Liver (tissue), 9 donors: ENCODE data around the gene THAP2. TPM values are rescaled to one million over a fixed set of nuclear protein-coding genes. Genes with fewer than 3 reads are reported as not detected.

Source experiments
- DNase-seq: peaks from one replicate; pipeline ENCODE4 v3.0.0-alpha.2; 2017; ENCODE audit warnings: low spot score
- H3K27ac ChIP-seq, 2 donors: one replicate each; pipeline ENCODE4 v1.7.0; 2013; ENCODE audit warnings: inconsistent platforms in 2 of 2, low read length in 2 of 2, control low read depth in 1 of 2, low read depth in 1 of 2, mild to moderate bottlenecking in 1 of 2
- H3K27me3 ChIP-seq, 4 donors: one replicate each; pipeline versions ENCODE4 v1.6.1 to v1.7.0; 2013; ENCODE audit warnings: low read length in 3 of 4, inconsistent platforms in 1 of 4, mild to moderate bottlenecking in 1 of 4, moderate library complexity in 1 of 4; ENCODE audit not compliant: control insufficient read depth in 4 of 4, insufficient read depth in 4 of 4
- H3K36me3 ChIP-seq, 4 donors: one replicate each; pipeline versions ENCODE4 v1.6.1 to v1.7.0; 2013; ENCODE audit warnings: low read length in 3 of 4, mild to moderate bottlenecking in 3 of 4, low read depth in 1 of 4, moderate library complexity in 1 of 4; ENCODE audit not compliant: control insufficient read depth in 4 of 4, insufficient read depth in 3 of 4
- H3K4me1 ChIP-seq, 4 donors: one replicate each; pipeline versions ENCODE4 v1.6.1 to v1.7.0; 2013; ENCODE audit warnings: low read length in 3 of 4, mild to moderate bottlenecking in 3 of 4, moderate library complexity in 1 of 4; ENCODE audit not compliant: control insufficient read depth in 4 of 4, insufficient read depth in 4 of 4
- H3K4me3 ChIP-seq, 3 donors: one replicate each; pipeline versions ENCODE4 v1.6.1 to v1.7.0; 2013; ENCODE audit warnings: low read length in 3 of 3, control low read depth in 1 of 3, low read depth in 1 of 3, mild to moderate bottlenecking in 1 of 3
- H3K9ac ChIP-seq, 2 donors: one replicate each; pipeline ENCODE4 v1.7.0; 2013; ENCODE audit warnings: low read length in 2 of 2, mild to moderate bottlenecking in 2 of 2, moderate library complexity in 2 of 2, control low read depth in 1 of 2, low read depth in 1 of 2
- H3K9me3 ChIP-seq, 4 donors: one replicate each; pipeline versions ENCODE4 v1.6.1 to v1.7.0; 2013; ENCODE audit warnings: low read length in 3 of 4; ENCODE audit not compliant: control insufficient read depth in 4 of 4
- EGR1 ChIP-seq, 2 donors: IDR thresholded peaks; 2 replicates each; pipeline ENCODE4 v1.6.1; 2016 to 2018; ENCODE audit warnings: antibody characterized with exemption in 2 of 2, low read depth in 2 of 2
- FOXA1 ChIP-seq: IDR thresholded peaks from 2 replicates; pipeline ENCODE4 v1.6.1; 2016; ENCODE audit warnings: antibody characterized with exemption
- FOXA2 ChIP-seq: IDR thresholded peaks from 2 replicates; pipeline ENCODE4 v1.6.1; 2016; ENCODE audit warnings: antibody characterized with exemption
- GABPA ChIP-seq, 2 donors: IDR thresholded peaks in 1 of 2; conservative IDR thresholded peaks in 1 of 2; 2 replicates each; pipeline ENCODE4 v1.6.1; 2016; ENCODE audit warnings: antibody characterized with exemption in 2 of 2, mild to moderate bottlenecking in 1 of 2, moderate library complexity in 1 of 2
- HNF4G ChIP-seq: IDR thresholded peaks from 2 replicates; pipeline ENCODE4 v1.6.1; 2016; ENCODE audit warnings: antibody characterized with exemption
- JUND ChIP-seq, 2 donors: IDR thresholded peaks; 2 replicates each; pipeline ENCODE4 v1.6.1; 2016; ENCODE audit warnings: antibody characterized with exemption in 2 of 2
- RAD21 ChIP-seq, 2 donors: IDR thresholded peaks; 2 replicates each; pipeline ENCODE4 v1.6.1; 2016; ENCODE audit warnings: antibody characterized with exemption in 2 of 2, mild to moderate bottlenecking in 2 of 2
- RXRA ChIP-seq, 2 donors: IDR thresholded peaks; 2 replicates each; pipeline ENCODE4 v1.6.1; 2017 to 2018; ENCODE audit warnings: antibody characterized with exemption in 2 of 2, mild to moderate bottlenecking in 1 of 2
- SP1 ChIP-seq: IDR thresholded peaks from 2 replicates; pipeline ENCODE4 v1.6.1; 2018; ENCODE audit warnings: antibody characterized with exemption, mild to moderate bottlenecking
- TAF1 ChIP-seq: conservative IDR thresholded peaks from 2 replicates; pipeline ENCODE4 v1.6.1; 2016; ENCODE audit warnings: antibody characterized with exemption, mild to moderate bottlenecking
- YY1 ChIP-seq: IDR thresholded peaks from 2 replicates; pipeline ENCODE4 v1.6.1; 2016; ENCODE audit warnings: antibody characterized with exemption, mild to moderate bottlenecking
- WGBS: extraction: QIAGEN DNeasy Blood & Tissue Kit; methylation state at CpG from one replicate; pipeline ENCODE4 v1.1.7; 2013; 5-methylcytosine and 5-hydroxymethylcytosine counted together
- polyA plus RNA-seq, 2 donors: library from polyadenylated mRNA; stranded (reverse) in 1 of 2; unstranded in 1 of 2; fragments of 200-250 nt in 1 of 2; fragments of >200 nt in 1 of 2; fragmentation: Nextera tagmentation in 1 of 2; extraction: Ambion mirVana in 1 of 2; gene quantifications; one replicate each; pipeline versions ENCODE4 v1.2.1 to v1.2.3, GENCODE V29; 2013 to 2015
- total RNA-seq, 2 donors: library from RNA; depleted of rRNA; stranded (reverse); fragments of >200 nt; gene quantifications; one replicate each; pipeline ENCODE4 v1.2.3, GENCODE V29; 2014
- TF ChIP-seq, protein P1 (sequence below): IDR thresholded peaks from 2 replicates; pipeline ENCODE4 v1.6.1; 2016; ENCODE audit warnings: antibody characterized with exemption, mild to moderate bottlenecking
- TF ChIP-seq, protein P2 (sequence below): IDR thresholded peaks from 2 replicates; pipeline ENCODE4 v1.6.1; 2016; ENCODE audit warnings: antibody characterized with exemption
- TF ChIP-seq, protein P3 (sequence below): fragments of 150-350 bp; IDR thresholded peaks from 2 replicates; pipeline ENCODE4 v1.5.1; 2017; ENCODE audit warnings: improper control_type of control experiment, low read depth, low read length; ENCODE audit not compliant: missing input control
- TF ChIP-seq, protein P4 (sequence below): IDR thresholded peaks from 2 replicates; pipeline ENCODE4 v1.6.1; 2016; ENCODE audit warnings: antibody characterized with exemption
- TF ChIP-seq, protein P5 (sequence below): IDR thresholded peaks from 2 replicates; pipeline ENCODE4 v1.6.1; 2016; ENCODE audit warnings: antibody characterized with exemption
- donor health status: healthy.
- donor health status: healthy.
- donor health status: healthy.
- donor health status: healthy.
- donor health status: healthy.

Gene THAP2
- total and polyA plus RNA-seq, 4 donors, result 0.82 to 2.5 (median 1.5) TPM

DNA sequence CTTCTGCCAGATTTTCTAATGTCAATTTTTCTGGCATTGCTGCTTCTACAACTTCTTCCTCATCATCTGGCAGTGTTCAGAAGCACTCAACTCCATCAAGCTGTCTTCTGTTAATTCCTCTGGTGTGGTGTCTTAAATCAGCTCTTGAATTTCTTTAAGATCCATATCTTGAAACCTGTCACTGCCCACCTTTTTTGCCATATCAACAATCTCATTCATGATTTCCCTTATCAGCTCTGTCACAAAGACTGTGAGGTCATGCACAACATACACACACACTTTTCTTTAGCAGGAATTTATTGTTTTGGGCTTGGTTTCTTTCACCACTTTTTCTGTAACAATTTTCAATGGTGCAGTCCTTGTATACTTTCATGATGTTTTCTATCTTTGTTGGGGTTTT lies 7.2 kb downstream of the THAP2 start:
- no peaks in the 10 kb centered on the region for H3K27me3 ChIP-seq
- no peak for DNase-seq
- no peak overlapping the region for H3K4me3 ChIP-seq
- no peak overlapping the region for H3K9ac ChIP-seq
- TF ChIP-seq RXRA (IDR thresholded peaks at IDR 0.05) (no peak), HNF4G (no peak), EGR1 (IDR thresholded peaks at IDR 0.05; ENCODE audit: low read depth in 2 of 2) (no peak), SP1 (no peak), RAD21 (IDR thresholded peaks at IDR 0.05) (no peak), JUND (IDR thresholded peaks at IDR 0.05) (no peak), FOXA2 (no peak), GABPA (IDR thresholded peaks at IDR 0.05 in 1 of 2, conservative IDR thresholded peaks at IDR 0.05 in 1 of 2) (no peak)
- TF ChIP-seq, protein P1, sequence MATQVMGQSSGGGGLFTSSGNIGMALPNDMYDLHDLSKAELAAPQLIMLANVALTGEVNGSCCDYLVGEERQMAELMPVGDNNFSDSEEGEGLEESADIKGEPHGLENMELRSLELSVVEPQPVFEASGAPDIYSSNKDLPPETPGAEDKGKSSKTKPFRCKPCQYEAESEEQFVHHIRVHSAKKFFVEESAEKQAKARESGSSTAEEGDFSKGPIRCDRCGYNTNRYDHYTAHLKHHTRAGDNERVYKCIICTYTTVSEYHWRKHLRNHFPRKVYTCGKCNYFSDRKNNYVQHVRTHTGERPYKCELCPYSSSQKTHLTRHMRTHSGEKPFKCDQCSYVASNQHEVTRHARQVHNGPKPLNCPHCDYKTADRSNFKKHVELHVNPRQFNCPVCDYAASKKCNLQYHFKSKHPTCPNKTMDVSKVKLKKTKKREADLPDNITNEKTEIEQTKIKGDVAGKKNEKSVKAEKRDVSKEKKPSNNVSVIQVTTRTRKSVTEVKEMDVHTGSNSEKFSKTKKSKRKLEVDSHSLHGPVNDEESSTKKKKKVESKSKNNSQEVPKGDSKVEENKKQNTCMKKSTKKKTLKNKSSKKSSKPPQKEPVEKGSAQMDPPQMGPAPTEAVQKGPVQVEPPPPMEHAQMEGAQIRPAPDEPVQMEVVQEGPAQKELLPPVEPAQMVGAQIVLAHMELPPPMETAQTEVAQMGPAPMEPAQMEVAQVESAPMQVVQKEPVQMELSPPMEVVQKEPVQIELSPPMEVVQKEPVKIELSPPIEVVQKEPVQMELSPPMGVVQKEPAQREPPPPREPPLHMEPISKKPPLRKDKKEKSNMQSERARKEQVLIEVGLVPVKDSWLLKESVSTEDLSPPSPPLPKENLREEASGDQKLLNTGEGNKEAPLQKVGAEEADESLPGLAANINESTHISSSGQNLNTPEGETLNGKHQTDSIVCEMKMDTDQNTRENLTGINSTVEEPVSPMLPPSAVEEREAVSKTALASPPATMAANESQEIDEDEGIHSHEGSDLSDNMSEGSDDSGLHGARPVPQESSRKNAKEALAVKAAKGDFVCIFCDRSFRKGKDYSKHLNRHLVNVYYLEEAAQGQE, result no peak
- TF ChIP-seq, protein P2, sequence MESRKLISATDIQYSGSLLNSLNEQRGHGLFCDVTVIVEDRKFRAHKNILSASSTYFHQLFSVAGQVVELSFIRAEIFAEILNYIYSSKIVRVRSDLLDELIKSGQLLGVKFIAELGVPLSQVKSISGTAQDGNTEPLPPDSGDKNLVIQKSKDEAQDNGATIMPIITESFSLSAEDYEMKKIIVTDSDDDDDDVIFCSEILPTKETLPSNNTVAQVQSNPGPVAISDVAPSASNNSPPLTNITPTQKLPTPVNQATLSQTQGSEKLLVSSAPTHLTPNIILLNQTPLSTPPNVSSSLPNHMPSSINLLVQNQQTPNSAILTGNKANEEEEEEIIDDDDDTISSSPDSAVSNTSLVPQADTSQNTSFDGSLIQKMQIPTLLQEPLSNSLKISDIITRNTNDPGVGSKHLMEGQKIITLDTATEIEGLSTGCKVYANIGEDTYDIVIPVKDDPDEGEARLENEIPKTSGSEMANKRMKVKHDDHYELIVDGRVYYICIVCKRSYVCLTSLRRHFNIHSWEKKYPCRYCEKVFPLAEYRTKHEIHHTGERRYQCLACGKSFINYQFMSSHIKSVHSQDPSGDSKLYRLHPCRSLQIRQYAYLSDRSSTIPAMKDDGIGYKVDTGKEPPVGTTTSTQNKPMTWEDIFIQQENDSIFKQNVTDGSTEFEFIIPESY, result no peak
- TF ChIP-seq, protein P3, sequence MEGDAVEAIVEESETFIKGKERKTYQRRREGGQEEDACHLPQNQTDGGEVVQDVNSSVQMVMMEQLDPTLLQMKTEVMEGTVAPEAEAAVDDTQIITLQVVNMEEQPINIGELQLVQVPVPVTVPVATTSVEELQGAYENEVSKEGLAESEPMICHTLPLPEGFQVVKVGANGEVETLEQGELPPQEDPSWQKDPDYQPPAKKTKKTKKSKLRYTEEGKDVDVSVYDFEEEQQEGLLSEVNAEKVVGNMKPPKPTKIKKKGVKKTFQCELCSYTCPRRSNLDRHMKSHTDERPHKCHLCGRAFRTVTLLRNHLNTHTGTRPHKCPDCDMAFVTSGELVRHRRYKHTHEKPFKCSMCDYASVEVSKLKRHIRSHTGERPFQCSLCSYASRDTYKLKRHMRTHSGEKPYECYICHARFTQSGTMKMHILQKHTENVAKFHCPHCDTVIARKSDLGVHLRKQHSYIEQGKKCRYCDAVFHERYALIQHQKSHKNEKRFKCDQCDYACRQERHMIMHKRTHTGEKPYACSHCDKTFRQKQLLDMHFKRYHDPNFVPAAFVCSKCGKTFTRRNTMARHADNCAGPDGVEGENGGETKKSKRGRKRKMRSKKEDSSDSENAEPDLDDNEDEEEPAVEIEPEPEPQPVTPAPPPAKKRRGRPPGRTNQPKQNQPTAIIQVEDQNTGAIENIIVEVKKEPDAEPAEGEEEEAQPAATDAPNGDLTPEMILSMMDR, result no peak
- H3K4me1 ChIP-seq, result no peaks in the 10 kb centered on the region
- no peaks in the 10 kb centered on the region for H3K9me3 ChIP-seq
- no peak overlapping the region for H3K27ac ChIP-seq
- H3K36me3 ChIP-seq, result no peaks in the 10 kb centered on the region

DNA sequence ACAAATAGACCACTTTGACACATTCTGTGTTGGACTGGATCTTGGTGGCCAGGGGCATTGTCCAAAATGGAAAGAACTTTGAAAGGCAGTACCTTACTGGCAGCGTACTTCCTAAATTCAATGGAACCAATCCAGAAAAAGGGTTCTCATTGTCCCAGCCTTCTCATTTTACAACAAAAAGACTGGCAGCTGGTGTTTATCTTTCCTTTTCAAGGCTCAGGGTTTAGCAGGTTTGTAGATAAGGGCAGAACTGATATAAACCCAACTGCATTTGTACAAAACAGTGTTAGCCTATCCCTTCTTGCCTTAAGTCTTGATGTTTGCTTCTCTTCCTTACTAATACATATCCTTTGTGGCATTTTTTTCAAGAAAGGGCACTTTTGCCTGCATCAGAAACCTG lies 7.7 kb downstream of the THAP2 start:
- 74% methylated on average over 1 of the region's 1 CpG for WGBS
- Histone ChIP-seq H3K27me3 (no peaks in the 10 kb centered on the region), H3K27ac (no peak overlapping the region), H3K36me3 (no peaks in the 10 kb centered on the region), H3K4me1 (no peaks in the 10 kb centered on the region), H3K9ac (no peak overlapping the region), H3K9me3 (no peaks in the 10 kb centered on the region), H3K4me3 (no peak overlapping the region)
- TF ChIP-seq, protein P4, sequence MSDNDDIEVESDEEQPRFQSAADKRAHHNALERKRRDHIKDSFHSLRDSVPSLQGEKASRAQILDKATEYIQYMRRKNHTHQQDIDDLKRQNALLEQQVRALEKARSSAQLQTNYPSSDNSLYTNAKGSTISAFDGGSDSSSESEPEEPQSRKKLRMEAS, result no peak
- TF ChIP-seq FOXA1, result no peak
- TF ChIP-seq, protein P3, result no peak
- no peak for TF ChIP-seq FOXA2
- TF ChIP-seq RXRA (IDR thresholded peaks at IDR 0.05), result no peak
- no peak for TF ChIP-seq GABPA (IDR thresholded peaks at IDR 0.05 in 1 of 2, conservative IDR thresholded peaks at IDR 0.05 in 1 of 2)
- no peak for TF ChIP-seq JUND (IDR thresholded peaks at IDR 0.05)
- TF ChIP-seq, protein P5, sequence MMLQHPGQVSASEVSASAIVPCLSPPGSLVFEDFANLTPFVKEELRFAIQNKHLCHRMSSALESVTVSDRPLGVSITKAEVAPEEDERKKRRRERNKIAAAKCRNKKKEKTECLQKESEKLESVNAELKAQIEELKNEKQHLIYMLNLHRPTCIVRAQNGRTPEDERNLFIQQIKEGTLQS, result no peak
- no peak for TF ChIP-seq YY1
- no peak for TF ChIP-seq RAD21 (IDR thresholded peaks at IDR 0.05)
- TF ChIP-seq HNF4G, result no peak
- no peak for TF ChIP-seq TAF1
- TF ChIP-seq, protein P2, result no peak
- no peak for DNase-seq
